ENCODE results near the gene MYBBP1A. TPM values are rescaled to one million over a fixed set of nuclear protein-coding genes. Genes with fewer than 3 reads are reported as not detected.

Gene MYBBP1A
- total and polyA plus RNA-seq, 2 of the 8 experiments (the other 6 are each of a cell fraction or from before 2014, with no cell fraction given): 46.8 to 151 TPM

DNA sequence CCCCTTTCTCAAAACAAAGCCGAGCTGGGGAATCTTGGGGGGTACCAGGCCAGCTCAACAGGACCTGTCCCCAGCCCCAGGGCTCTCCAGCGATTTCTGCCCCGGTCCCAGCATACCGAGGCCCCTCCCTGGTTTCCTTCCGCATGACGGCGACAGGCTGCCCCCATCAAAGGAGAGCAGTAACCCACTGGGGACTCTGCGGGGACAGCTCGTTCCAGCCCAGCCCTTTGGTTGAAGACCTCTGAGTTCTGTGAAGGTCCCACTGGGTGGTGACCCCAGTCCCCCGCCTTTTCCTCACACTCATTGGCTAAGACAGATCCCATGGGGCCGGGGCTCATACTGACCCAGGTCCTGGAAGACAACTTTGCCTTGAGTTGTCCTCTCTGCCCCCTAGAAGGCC, 33.2 kb upstream of the MYBBP1A start:
- H2BK12ac ChIP-seq (ENCODE audit: low read depth, low read length): no peak overlapping the region
- no peak overlapping the region for H3K23ac ChIP-seq (ENCODE audit: insufficient read length)
- H3K27me3 ChIP-seq (replicated peaks in 1 of 4; ENCODE audit: control insufficient read depth in 3 of 4, extremely low read depth in 1 of 4, insufficient read depth in 3 of 4, low read length in 3 of 4): peaks cover 8 to 35% (median 30%) of the 10 kb centered on the region in 4 experiments
- no peaks in the 10 kb centered on the region for H3K79me1 ChIP-seq (ENCODE audit: low read depth, low read length)
- DNase-seq (ENCODE audit: low read depth in 1 of 2, low spot score in 2 of 2): no peak
- POLR2A ChIA-PET (ENCODE audit: partially characterized antibody): interaction anchor here (1.0 to 1.2 kb wide), 3 partner anchors 9 to 41 kb away, joined by 3 read pairs; no protein-coding TSS in a partner anchor
- H2BK5ac ChIP-seq (ENCODE audit: low read depth, low read length): no peak overlapping the region
- no peak overlapping the region for H4K91ac ChIP-seq (replicated peaks; ENCODE audit: insufficient read length, low read length)
- no peak overlapping the region for H2BK15ac ChIP-seq (ENCODE audit: low read length)
- 85% methylated on average over 11 of the region's 11 CpGs; no CpG with 5 or more reads in 1 of the 2 experiments for WGBS, 2 experiments (ENCODE audit: extremely low coverage in 1 of 2, insufficient coverage in 1 of 2, insufficient read length in 1 of 2, insufficient replicate concordance in 2 of 2, low coverage in 1 of 2, low lambda C conversion rate in 2 of 2, missing lambda C conversion rate in 1 of 2)
- no peaks in the 10 kb centered on the region for H3K9me3 ChIP-seq (ENCODE audit: insufficient read depth in 2 of 2, low read depth in 1 of 2, low read length in 1 of 2)
- peaks cover 10% of the 10 kb centered on the region; the same call in 1 of the 2 replicates for H3K23me2 ChIP-seq (ENCODE audit: low read depth, low read length)
- CTCF ChIA-PET (ENCODE audit: partially characterized antibody): interaction anchor here (0.7 to 4.2 kb wide), 5 partner anchors 9 to 37 kb away, joined by 3 to 39 read pairs (median 4); no protein-coding TSS in a partner anchor
- peaks cover 0 to 1% of the 10 kb centered on the region in 2 experiments for H4K20me1 ChIP-seq (replicated peaks in 1 of 2; ENCODE audit: control insufficient read depth in 1 of 2, insufficient read depth in 2 of 2, low read length in 2 of 2)
- H2BK120ac ChIP-seq (replicated peaks; ENCODE audit: low read depth, low read length): no peak overlapping the region
- no peak for FAIRE-seq
- H3K9ac ChIP-seq (replicated peaks in 1 of 4; ENCODE audit: extremely low read depth in 1 of 4, low read depth in 3 of 4, low read length in 3 of 4): no peak overlapping the region
- H4K8ac ChIP-seq (ENCODE audit: extremely low read depth, insufficient read depth, low read length): no peak overlapping the region
- H3K4me2 ChIP-seq (ENCODE audit: insufficient read depth in 1 of 2, low read depth in 2 of 2, low read length in 2 of 2): no peak overlapping the region
- H2AK5ac ChIP-seq (ENCODE audit: low read depth, low read length): no peak overlapping the region
- no peak overlapping the region for H3K4me3 ChIP-seq (ENCODE audit: extremely low read depth in 1 of 4, insufficient read depth in 2 of 4, low read depth in 3 of 4, low read length in 4 of 4)
- no peak overlapping the region for H3K56ac ChIP-seq (replicated peaks; ENCODE audit: insufficient read length, low read depth, low read length)
- H3K14ac ChIP-seq (ENCODE audit: insufficient read length): no peak overlapping the region
- no peak overlapping the region for H4K5ac ChIP-seq (ENCODE audit: insufficient read length, low read depth, low read length)
- H3K4me1 ChIP-seq (replicated peaks in 1 of 4; ENCODE audit: control insufficient read depth in 3 of 4, insufficient read depth in 4 of 4, low read length in 3 of 4): peaks cover 0 to 13% (median 8%) of the 10 kb centered on the region in 4 experiments; a peak in 6 of 7 replicates
- H3K79me2 ChIP-seq (ENCODE audit: control insufficient read depth in 1 of 2, insufficient read depth in 2 of 2, low read length in 2 of 2): no peaks in the 10 kb centered on the region
- H3K18ac ChIP-seq (ENCODE audit: extremely low read depth, low read length): no peak overlapping the region
- H3K36me3 ChIP-seq (ENCODE audit: control insufficient read depth in 2 of 4, insufficient read depth in 4 of 4, low read length in 3 of 4): no peaks in the 10 kb centered on the region
- H2AFZ ChIP-seq (ENCODE audit: low read length): no peak overlapping the region
- H2BK20ac ChIP-seq (ENCODE audit: low read length): no peak overlapping the region
- H3K27ac ChIP-seq (ENCODE audit: low read depth, low read length): no peak overlapping the region
- H3K4ac ChIP-seq (replicated peaks; ENCODE audit: insufficient read length, low read depth, low read length): no peak overlapping the region
- TF ChIP-seq RNF2 (IDR thresholded peaks at IDR 0.05; ENCODE audit: borderline replicate concordance, low read depth, low read length, missing control alignments, poor library complexity, severe bottlenecking) (no peak), CHD1 (IDR thresholded peaks at IDR 0.05; ENCODE audit: low read depth, low read length) (no peak), SAP30 (IDR thresholded peaks at IDR 0.05; ENCODE audit: insufficient read depth, insufficient replicate concordance, low read length) (no peak), EP300 (IDR thresholded peaks at IDR 0.05; ENCODE audit: borderline replicate concordance in 1 of 2, low read depth in 2 of 2, low read length in 2 of 2) (no peak), NRF1 (IDR thresholded peaks at IDR 0.05; ENCODE audit: low read depth, low read length) (no peak), CTBP2 (IDR thresholded peaks at IDR 0.05; ENCODE audit: borderline replicate concordance, insufficient read depth, insufficient read length, low read length) (no peak), SUZ12 (IDR thresholded peaks at IDR 0.05; ENCODE audit: low read length) (no peak), CEBPB (IDR thresholded peaks at IDR 0.05; ENCODE audit: low read depth, low read length) (no peak), SRF (IDR thresholded peaks at IDR 0.05; ENCODE audit: low read depth, low read length) (no peak)
